GM19240 (cell line): ENCODE measurements around the gene CCDC71L.

Experiments used
- DNase-seq: peaks from one replicate; pipeline ENCODE4 v3.0.0; 2011; ENCODE audit warnings: low spot score; ENCODE audit not compliant: insufficient read length

CCDC71L gene

DNA sequence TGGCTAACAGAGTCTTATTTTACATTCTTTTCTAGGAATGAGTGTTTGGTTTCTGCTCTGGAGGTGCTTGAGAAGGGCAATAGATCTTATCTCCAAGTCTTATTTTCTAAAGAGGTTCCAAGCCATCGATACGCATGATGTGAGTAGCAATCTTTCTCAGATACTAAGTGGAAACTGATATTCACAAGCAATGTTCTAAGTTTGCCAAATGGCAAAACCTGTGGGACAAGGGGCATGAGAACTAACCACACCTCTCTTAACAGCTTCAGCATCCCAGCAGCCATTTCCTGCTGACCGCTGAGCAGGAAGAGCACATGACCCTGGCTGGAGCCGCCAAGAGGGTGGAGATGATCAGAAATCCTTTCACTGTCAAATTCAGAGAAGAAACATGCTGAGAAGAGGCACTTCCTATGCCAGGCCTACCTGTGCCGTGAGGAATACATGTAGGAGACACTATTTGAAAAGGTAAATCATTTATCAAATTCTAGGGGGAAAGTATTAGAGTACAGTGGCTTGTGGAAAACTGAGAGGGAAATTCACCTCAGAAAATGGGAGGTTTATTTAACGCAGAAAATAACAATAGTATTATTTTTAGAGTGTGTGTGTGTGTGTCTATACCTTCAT lies 35.2 kb downstream of the CCDC71L start:
- DNase-seq, result no peak

GRCh38 chr7:106623853-106624252 lies 37.1 kb downstream of the CCDC71L start:
- no peak for DNase-seq

- DNase-seq, result no peak
These were observed 37.7 kb downstream of the CCDC71L start for GRCh38 chr7:106623315-106623660.

- DNase-seq, result no peak
These were observed 38.2 kb downstream of the CCDC71L start for GRCh38 chr7:106622654-106623314.

GRCh38 chr7:106621393-106622132 lies 39.4 kb downstream of the CCDC71L start:
- no peak for DNase-seq

DNA sequence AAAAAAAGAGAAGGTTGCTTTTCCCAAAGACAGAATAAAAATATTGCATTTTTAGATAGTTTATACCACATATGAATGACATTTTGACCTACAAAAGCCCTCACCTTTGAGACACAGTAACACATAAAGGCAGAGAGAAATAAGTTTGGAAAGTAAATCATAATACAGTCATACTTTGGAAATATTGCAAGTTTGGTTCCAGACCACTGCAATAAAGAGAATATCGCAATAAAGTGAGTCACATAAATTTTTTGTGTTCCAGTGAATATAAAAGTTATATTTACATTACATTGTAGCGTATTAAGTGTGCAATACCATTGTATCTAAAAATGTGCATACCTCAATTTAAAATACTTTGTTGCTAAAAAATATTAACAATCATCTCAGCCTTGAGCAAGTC lies 40.3 kb downstream of the CCDC71L start:
- DNase-seq, result no peak

- no peak for DNase-seq
These were observed 40.9 kb downstream of the CCDC71L start for GRCh38 chr7:106620034-106620433.

- no peak for DNase-seq
These were observed 41.7 kb downstream of the CCDC71L start for GRCh38 chr7:106619213-106619612.

- no peak for DNase-seq
These were observed 42.5 kb downstream of the CCDC71L start for GRCh38 chr7:106618480-106618879.

GRCh38 chr7:106617860-106618259 lies 43.1 kb downstream of the CCDC71L start:
- DNase-seq, result no peak

DNA sequence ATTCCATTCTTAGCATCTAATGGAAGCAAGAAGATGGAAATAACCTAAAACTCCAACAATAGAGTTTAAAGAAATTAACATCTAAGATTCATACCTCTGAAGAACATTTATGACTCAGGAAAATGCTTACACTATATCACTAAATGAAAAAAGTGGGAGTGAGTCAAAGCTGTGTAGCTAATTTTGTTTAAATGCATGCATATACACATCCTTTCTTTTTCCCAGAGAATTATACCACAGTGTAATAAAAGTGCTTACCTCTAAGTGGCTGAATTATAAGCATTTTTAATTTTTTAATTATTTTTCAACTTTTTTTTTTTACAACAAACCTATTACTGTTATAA lies 44.3 kb downstream of the CCDC71L start:
- no peak for DNase-seq

DNA sequence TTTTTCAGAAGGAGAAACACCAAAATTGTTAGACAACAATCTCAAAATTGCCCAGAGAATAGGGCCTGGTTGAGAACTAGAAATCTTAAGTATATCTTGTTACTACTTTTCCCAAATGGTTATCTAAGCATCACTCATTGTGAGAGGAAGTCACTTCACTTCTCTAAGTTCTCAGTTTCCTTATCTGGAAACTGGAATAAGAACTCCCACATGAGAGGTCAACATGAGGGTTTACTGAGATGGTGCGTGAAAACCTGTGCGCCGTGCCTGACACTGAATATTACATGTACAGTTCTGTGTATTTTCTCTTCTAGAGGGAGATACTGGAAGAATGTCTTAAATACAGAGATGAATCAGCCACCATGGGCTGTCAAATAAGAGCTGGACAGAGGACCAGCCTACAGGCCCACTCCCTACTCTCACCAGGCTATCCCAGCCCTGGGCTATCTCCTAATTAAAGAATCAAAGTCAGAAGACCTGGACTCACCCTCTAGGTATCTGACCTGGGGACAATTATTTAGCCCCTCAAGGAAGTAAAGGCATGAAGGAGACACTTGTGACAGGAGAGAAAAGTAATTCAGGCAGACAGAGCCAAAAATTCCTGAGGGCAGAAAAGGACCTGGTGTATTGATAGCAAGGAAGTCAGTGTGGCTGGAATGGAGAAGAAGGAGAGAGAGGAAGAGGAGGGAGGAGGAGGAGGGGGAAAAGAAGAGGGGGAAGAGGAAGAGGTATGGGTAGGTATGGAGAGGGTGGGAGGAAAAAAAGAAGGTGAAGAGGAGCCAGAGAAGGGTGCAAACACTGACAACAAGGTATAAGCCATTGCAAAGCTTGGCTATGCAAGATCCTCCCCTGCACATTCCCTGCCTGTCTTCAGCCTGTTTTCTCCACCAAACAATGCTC lies 44.9 kb downstream of the CCDC71L start:
- no peak for DNase-seq

DNA sequence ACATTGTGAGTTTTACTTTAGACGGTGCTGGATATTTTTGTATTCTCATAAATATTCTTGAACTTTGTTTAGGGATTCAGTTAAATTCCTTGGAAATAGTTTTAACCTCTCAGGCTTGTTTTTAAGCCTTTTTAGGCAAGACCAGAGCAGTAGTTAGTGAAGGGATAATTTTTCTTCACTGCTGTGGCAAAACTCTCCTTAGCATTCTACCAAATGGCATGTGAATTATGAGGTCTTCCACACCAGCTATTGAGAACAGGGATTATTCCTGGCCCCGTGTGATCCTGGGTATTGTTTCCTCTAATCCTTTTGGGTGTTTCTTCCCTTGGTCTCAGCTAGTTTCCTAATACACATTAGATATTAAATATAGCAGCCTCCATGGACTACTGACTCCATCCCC lies 46.2 kb downstream of the CCDC71L start:
- DNase-seq, result no peak

GRCh38 chr7:106613848-106614560 lies 47.0 kb downstream of the CCDC71L start:
- DNase-seq, result no peak

DNA sequence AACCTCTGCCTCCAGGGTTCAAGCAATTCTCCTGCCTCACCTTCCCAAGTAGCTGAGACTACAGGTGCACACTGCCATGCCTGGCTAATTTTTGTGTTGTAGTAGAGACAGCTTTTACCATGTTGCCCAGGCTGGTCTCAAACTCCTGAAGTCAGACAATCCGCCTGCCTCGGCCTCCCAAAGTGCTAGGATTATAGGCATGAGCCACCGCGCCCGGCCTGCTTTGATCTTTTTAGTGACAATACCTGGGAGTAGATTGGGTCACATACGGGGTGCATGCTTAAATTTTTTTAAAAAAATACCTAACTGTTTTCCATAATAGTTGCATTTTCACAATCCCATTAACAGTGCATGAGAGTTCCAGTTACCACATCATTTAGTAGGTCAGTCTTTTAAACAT lies 47.7 kb downstream of the CCDC71L start:
- no peak for DNase-seq

GRCh38 chr7:106612432-106612831 lies 48.5 kb downstream of the CCDC71L start:
- no peak for DNase-seq

DNA sequence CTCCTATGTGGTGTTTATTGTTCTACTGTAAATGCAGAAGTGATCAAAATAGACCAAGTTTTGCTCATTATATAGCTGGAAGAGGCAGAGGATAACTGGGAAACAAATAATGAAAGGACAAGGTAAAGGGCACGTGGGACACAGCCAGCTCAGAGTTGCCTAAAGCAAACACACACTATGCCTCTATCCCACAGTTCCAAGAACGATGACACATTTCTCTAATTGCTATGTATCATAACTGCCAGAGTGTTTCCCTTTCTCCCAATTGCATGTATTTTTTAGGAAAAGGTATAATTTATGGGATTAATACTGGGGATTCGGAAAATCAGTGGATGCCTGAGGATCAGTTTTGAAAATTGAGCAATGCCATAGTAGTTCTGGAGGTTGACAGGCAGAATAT lies 49.0 kb downstream of the CCDC71L start:
- DNase-seq, result no peak

- no peak for DNase-seq
These were observed 49.7 kb downstream of the CCDC71L start for GRCh38 chr7:106610996-106611886.

DNA sequence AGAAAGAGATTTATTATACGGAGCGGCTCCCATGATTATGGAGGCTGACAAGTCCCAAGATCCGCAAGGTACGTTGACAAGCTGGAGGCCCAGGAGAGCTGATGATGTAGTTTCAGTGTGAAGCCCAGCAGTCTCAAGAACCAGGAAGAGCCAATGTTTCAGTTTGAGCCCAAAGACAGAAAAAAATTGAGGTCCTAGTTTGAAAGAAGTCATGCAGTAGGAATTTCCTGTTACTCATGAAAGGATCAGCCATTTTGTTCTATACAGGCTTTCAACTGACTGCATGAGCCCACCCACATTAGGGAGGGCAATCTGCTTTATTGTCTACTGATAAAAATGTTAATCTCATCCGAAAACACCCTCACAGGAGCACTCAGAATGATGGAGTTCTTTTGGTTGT lies 51.5 kb downstream of the CCDC71L start:
- DNase-seq, result no peak

- no peak for DNase-seq
These were observed 52.3 kb downstream of the CCDC71L start for GRCh38 chr7:106608661-106609060.
